PC-9 (cell line): ENCODE results near the gene ARHGAP26. TPM values are rescaled to one million over a fixed set of nuclear protein-coding genes. Genes with fewer than 3 reads are reported as not detected.

ENCODE experiments used
- BruUV-seq: library from RNA; stranded (reverse); fragments of 400-500 nt; replicated peaks from 2 replicates; lab custom pipeline; 2021; lab: Mats Ljungman, UMichigan
- CTCF ChIA-PET: fragments of 300-600 bp; sonication (Branson Sonifier 250); formaldehyde crosslinking; loops from one replicate; lab custom pipeline; 2022; ENCODE audit warnings: antibody characterized with exemption; lab: Charles Lee
- POLR2A ChIA-PET: fragments of 300-600 bp; sonication (Branson Sonifier 250); formaldehyde crosslinking; loops from one replicate; lab custom pipeline; 2022; ENCODE audit warnings: antibody characterized with exemption; ENCODE audit not compliant: unreplicated experiment; lab: Charles Lee
- DNase-seq, 2 experiments: peaks; one replicate each; pipeline versions ENCODE4 v3.0.0 to v3.0.0-alpha.2; 2015 to 2022; ENCODE audit warnings: mixed read lengths in 1 of 2
- H2AFZ ChIP-seq: fragments of 200-600 bp; sonication (generic); 2 replicates; pipeline ENCODE4 v1.8.1; 2017; ENCODE audit warnings: antibody characterized with exemption
- H3F3A ChIP-seq: fragments of 200-600 bp; sonication (generic); 2 replicates; pipeline ENCODE4 v1.8.1; 2017; ENCODE audit warnings: antibody characterized with exemption, mild to moderate bottlenecking, low read depth; ENCODE audit not compliant: insufficient read depth
- H3K27ac ChIP-seq: fragments of 200-600 bp; sonication (generic); 2 replicates; pipeline ENCODE4 v1.6.1; 2016; ENCODE audit warnings: mixed run types
- H3K27me3 ChIP-seq: fragments of 200-600 bp; sonication (generic); 2 replicates; pipeline ENCODE4 v1.6.1; 2016; ENCODE audit warnings: low read depth, mixed run types; ENCODE audit not compliant: insufficient read depth
- H3K36me3 ChIP-seq: fragments of 200-600 bp; sonication (generic); 2 replicates; pipeline ENCODE4 v1.6.1; 2016; ENCODE audit warnings: low read depth, mixed run types
- H3K4me1 ChIP-seq: fragments of 200-600 bp; sonication (generic); replicated peaks from 2 replicates; pipeline ENCODE4 v1.6.1; 2016; ENCODE audit warnings: mixed run types; ENCODE audit not compliant: insufficient read depth
- H3K4me2 ChIP-seq: fragments of 200-600 bp; sonication (generic); 2 replicates; pipeline ENCODE4 v1.6.1; 2017; ENCODE audit warnings: mixed run types
- H3K4me3 ChIP-seq: fragments of 200-600 bp; sonication (generic); 2 replicates; pipeline ENCODE4 v1.6.1; 2016; ENCODE audit warnings: mixed run types
- H3K79me2 ChIP-seq: fragments of 200-600 bp; sonication (generic); 2 replicates; pipeline ENCODE4 v1.6.1; 2017; ENCODE audit warnings: low read depth, mixed run types
- H3K9me2 ChIP-seq: fragments of 200-600 bp; sonication (generic); 2 replicates; pipeline ENCODE4 v1.8.1; 2017; ENCODE audit warnings: mild to moderate bottlenecking; ENCODE audit not compliant: insufficient read depth
- H3K9me3 ChIP-seq: fragments of 200-600 bp; sonication (generic); 2 replicates; pipeline ENCODE4 v1.8.1; 2016; ENCODE audit warnings: low read depth; ENCODE audit not compliant: insufficient read depth
- H4K20me1 ChIP-seq: fragments of 200-600 bp; sonication (generic); 2 replicates; pipeline ENCODE4 v1.8.1; 2017; ENCODE audit not compliant: insufficient read depth
- CTCF ChIP-seq: fragments of 200-600 bp; sonication (generic); conservative IDR thresholded peaks from 2 replicates; pipeline ENCODE4 v1.6.1; 2017; ENCODE audit warnings: mixed run types, antibody characterized with exemption, mild to moderate bottlenecking, moderate library complexity
- EZH2 ChIP-seq: fragments of 200-600 bp; sonication (generic); IDR thresholded peaks from 2 replicates; pipeline ENCODE4 v1.8.0; 2017; ENCODE audit warnings: antibody characterized with exemption, low read depth
- intact Hi-C: fragments of 100-400 bp; cut with micrococcal nuclease; formaldehyde crosslinking; loops from one replicate; pipeline ENCODE4 v1.10.0; 2022; ENCODE audit not compliant: unreplicated experiment
- total RNA-seq: library from RNA; stranded (reverse); gene quantifications from 2 replicates; pipeline ENCODE4 v1.2.3, GENCODE V29; 2021

Gene ARHGAP26
- total RNA-seq, 1 experiment from 2014 or later: 29.7 TPM

- CTCF ChIA-PET: no interaction called here
- no peak overlapping the region for H3K27ac ChIP-seq
- H3K79me2 ChIP-seq: peaks cover 59% of the 10 kb centered on the region
- no peaks in the 10 kb centered on the region for H4K20me1 ChIP-seq
- DNase-seq: no peak
- no TSS peak for BruUV-seq
- TF ChIP-seq EZH2 (no peak), CTCF (no peak)
- no peak overlapping the region for H3K4me2 ChIP-seq
- H3K27me3 ChIP-seq: no peaks in the 10 kb centered on the region
- H3K9me3 ChIP-seq: no peaks in the 10 kb centered on the region
- intact Hi-C loops: no loop called here
- H3F3A ChIP-seq: no peaks in the 10 kb centered on the region; the same call in 1 of the 2 replicates
- no peak overlapping the region for H2AFZ ChIP-seq
- peaks cover 6% of the 10 kb centered on the region; the same call in 1 of the 2 replicates for H3K4me1 ChIP-seq
- no peak overlapping the region for H3K4me3 ChIP-seq
- H3K9me2 ChIP-seq: no peaks in the 10 kb centered on the region
- POLR2A ChIA-PET: no interaction called here
- no peaks in the 10 kb centered on the region for H3K36me3 ChIP-seq
Observed at GRCh38 chr5:142780871-142781270, 10.7 kb downstream of the ARHGAP26 start.

GRCh38 chr5:142782976-142783530 is 12.9 kb downstream of the ARHGAP26 start:
- Histone ChIP-seq H3K27ac (no peak overlapping the region), H3K9me3 (no peaks in the 10 kb centered on the region), H3K4me1 (peaks cover 6% of the 10 kb centered on the region; the same call in 1 of the 2 replicates), H3F3A (no peaks in the 10 kb centered on the region; the same call in 1 of the 2 replicates), H3K27me3 (no peaks in the 10 kb centered on the region), H3K9me2 (no peaks in the 10 kb centered on the region), H3K79me2 (peaks cover 39% of the 10 kb centered on the region), H3K4me2 (no peak overlapping the region), H3K4me3 (no peak overlapping the region), H3K36me3 (no peaks in the 10 kb centered on the region), H4K20me1 (no peaks in the 10 kb centered on the region), H2AFZ (no peak overlapping the region)
- BruUV-seq: no TSS peak
- CTCF ChIA-PET: no interaction called here
- no peak for TF ChIP-seq CTCF
- TF ChIP-seq EZH2: no peak
- no peak for DNase-seq
- POLR2A ChIA-PET: interaction anchor here (0.5 to 0.6 kb wide), 2 partner anchors 65 to 88 kb away, joined by 4 to 7 read pairs; no protein-coding TSS in a partner anchor
- intact Hi-C loops: no loop called here

DNA sequence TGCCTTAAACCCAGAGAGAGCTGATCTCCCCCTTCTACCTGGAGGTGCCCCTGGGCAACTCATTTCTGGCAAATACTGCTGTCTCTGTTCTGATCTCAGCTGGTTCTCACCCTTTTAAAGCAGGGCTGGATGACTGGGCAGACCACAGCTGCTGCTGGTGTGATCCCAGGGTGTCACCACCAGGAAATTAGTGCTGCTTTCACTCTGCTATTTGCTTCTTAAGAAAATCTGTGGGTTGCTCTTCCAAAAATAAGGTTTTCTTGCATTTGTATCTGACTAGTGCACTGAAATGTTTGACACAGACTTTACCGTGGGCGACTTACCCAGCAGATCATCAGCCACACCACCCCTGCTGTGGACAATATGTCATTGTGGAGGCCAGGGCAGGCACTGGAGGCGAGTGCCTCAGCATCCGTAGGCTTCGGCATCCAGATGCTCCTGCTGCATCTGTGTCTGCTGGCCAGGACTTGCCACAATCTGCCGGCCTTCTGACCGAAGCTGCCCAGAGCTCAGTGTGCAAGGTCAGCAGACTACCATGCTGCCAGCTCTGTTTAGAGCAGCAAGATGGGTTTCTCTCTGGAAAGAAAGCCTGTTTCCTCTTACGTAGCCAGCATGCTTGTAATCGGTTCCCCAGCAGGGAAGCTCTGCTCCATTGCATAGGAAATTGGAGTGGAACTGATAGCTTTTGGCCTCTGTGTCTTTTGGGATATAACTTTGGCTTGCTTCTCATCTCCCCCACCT is 13.6 kb downstream of the ARHGAP26 start:
- ChIA-PET POLR2A (no interaction called here), CTCF (no interaction called here)
- peaks cover 4% of the 10 kb centered on the region; the same call in 1 of the 2 replicates for H3K4me1 ChIP-seq

More for the DNA sequence above, 13.6 kb downstream of the ARHGAP26 start:
- no peaks in the 10 kb centered on the region for H4K20me1 ChIP-seq
- no peak overlapping the region for H3K4me2 ChIP-seq
- no peaks in the 10 kb centered on the region for H3K36me3 ChIP-seq
- H3K9me3 ChIP-seq: no peaks in the 10 kb centered on the region
- no peaks in the 10 kb centered on the region; the same call in 1 of the 2 replicates for H3F3A ChIP-seq
- H3K27ac ChIP-seq: no peak overlapping the region
- no peak overlapping the region for H2AFZ ChIP-seq
- BruUV-seq: no TSS peak
- TF ChIP-seq EZH2: no peak
- no peak for TF ChIP-seq CTCF
- H3K9me2 ChIP-seq: no peaks in the 10 kb centered on the region
- peaks cover 32% of the 10 kb centered on the region for H3K79me2 ChIP-seq
- H3K27me3 ChIP-seq: no peaks in the 10 kb centered on the region
- DNase-seq: no peak
- intact Hi-C loops: no loop called here
- no peak overlapping the region for H3K4me3 ChIP-seq
